Skeletal muscle tissue (tissue), 4 donors: ENCODE data around the gene GIPC2. TPM values are rescaled to one million over a fixed set of nuclear protein-coding genes. Genes with fewer than 3 reads are reported as not detected.
"Not testable (repeated sequence)": the region's sequence is repeated elsewhere in the genome, so short reads cannot be mapped to it uniquely, and the experiment has no call there.

Source experiments
- H3K27ac ChIP-seq: one replicate; pipeline ENCODE4 v1.7.0; 2013; ENCODE audit warnings: mild to moderate bottlenecking, low read depth, low read length, inconsistent platforms
- H3K27me3 ChIP-seq, 3 donors: one replicate each; pipeline ENCODE4 v1.7.0; 2013; ENCODE audit warnings: low read length in 3 of 3; ENCODE audit not compliant: control insufficient read depth in 3 of 3, insufficient read depth in 3 of 3
- H3K36me3 ChIP-seq, 3 donors: one replicate each; pipeline ENCODE4 v1.7.0; 2013; ENCODE audit warnings: low read length in 3 of 3; ENCODE audit not compliant: control insufficient read depth in 3 of 3, insufficient read depth in 3 of 3
- H3K4me1 ChIP-seq, 3 donors: one replicate each; pipeline ENCODE4 v1.7.0; 2013; ENCODE audit warnings: low read length in 3 of 3, mild to moderate bottlenecking in 3 of 3; ENCODE audit not compliant: control insufficient read depth in 3 of 3, insufficient read depth in 3 of 3
- H3K4me3 ChIP-seq, 3 donors: one replicate each; pipeline ENCODE4 v1.7.0; 2013; ENCODE audit warnings: low read length in 3 of 3
- H3K9ac ChIP-seq, 3 donors: one replicate each; pipeline ENCODE4 v1.7.0; 2013; ENCODE audit warnings: low read length in 3 of 3, mild to moderate bottlenecking in 3 of 3, moderate library complexity in 2 of 3, low read depth in 1 of 3
- H3K9me3 ChIP-seq, 3 donors: one replicate each; pipeline ENCODE4 v1.7.0; 2013; ENCODE audit warnings: low read length in 3 of 3; ENCODE audit not compliant: control insufficient read depth in 3 of 3
- total RNA-seq: library from RNA; depleted of rRNA; stranded (reverse); fragments of >200 nt; gene quantifications from one replicate; pipeline ENCODE4 v1.2.3, GENCODE V29; 2014
- donor health status: Osteomylitis.

GIPC2 gene
- total RNA-seq, 1 donor from 2014 or later: 1.6 TPM

DNA sequence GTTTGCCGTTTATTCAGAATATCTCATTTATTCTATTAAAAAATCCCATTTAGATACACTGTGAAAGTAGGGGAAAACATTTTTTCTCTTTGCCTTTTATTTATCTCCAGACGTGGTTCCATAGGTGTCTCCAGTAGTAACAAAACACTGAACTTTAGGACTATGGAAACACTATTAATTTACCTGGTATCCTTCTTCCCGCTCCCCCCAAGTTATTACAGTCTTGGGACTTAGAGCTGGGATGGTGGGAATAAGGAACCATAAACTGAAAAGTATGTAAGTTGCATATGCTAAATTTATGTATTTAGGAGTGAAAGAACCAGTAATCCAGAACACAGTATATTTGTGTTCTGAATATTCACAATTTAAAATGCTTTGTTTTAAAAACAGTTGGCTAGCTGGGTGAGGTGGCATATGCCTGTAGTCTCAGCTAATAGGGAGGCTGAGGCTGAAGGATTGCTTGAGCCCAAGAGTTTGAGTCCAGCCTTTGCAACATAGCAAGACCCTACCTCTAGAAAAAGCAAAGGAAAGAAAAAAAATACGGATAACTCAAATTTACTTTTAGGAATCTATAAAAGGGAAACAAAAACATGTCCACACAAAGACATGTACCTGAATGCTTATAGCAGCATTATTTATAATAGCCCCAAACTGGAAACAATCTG lies 38.0 kb upstream of the GIPC2 start:
- H3K36me3 ChIP-seq: peaks cover 0 to under 1% (median under 1%) of the 10 kb centered on the region in 3 donors

DNA sequence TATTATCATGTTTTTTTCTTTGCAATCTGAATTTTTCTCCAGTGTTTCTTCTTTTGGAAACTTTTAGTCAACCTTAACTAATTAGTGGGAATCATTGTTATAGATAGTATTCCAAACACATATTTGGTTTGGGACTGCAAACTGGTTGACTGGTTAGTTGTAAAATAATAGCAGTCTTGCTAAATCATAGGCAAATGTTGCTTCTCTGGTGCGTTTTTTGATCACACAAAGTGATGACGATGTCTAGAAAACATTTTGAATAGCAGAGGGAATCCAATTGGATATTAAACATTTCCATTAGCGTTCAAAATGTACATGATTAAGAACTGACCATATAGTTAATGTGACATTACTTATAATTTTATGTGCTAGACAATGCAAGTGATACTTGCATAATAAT lies 36.5 kb upstream of the GIPC2 start:
- Histone ChIP-seq H3K4me3 (peak overlapping the region; percentile 37 to 96 (median 42)), H3K4me1 (peaks cover 6 to 17% (median 11%) of the 10 kb centered on the region in 3 donors), H3K9ac (peak overlapping the region; percentile 1 to 72 (median 27)), H3K36me3 (peaks cover 0 to 8% (median 6%) of the 10 kb centered on the region in 3 donors), H3K27ac (peak overlapping the region; percentile 15), H3K27me3 (no peaks in the 10 kb centered on the region), H3K9me3 (no peaks in the 10 kb centered on the region)

More for the DNA sequence above, 38.0 kb upstream of the GIPC2 start:
- Histone ChIP-seq H3K4me1 (peaks cover 6 to 23% (median 11%) of the 10 kb centered on the region in 3 donors), H3K4me3 (peak overlapping the region; percentile 62 to 96 (median 74)), H3K27me3 (no peaks in the 10 kb centered on the region), H3K9ac (peak overlapping the region; percentile 79 to 99 (median 88)), H3K9me3 (no peaks in the 10 kb centered on the region), H3K27ac (peak overlapping the region; percentile 6)

DNA sequence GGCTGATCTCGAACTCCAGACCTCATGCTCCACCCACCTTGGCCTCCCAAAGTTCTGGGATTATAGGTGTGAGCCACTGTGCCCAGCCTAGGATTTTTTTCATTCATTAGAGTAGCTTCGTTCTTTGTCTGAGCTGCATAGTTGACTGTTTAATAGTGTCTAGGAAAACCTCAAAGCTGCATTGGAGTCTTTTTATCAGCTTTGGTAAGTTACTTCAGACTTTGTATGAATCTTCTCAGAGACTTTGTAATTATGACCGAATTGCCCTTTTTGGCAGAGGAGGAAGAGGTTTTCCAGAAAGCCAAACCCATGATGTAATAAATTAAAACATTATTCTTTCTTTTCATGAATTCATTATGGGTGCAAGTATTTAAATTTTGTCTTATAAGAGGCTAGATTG lies 35.9 kb upstream of the GIPC2 start:
- peaks cover 2 to 11% (median 8%) of the 10 kb centered on the region in 3 donors for H3K36me3 ChIP-seq
- peak overlapping the region; percentile 6 to 96 (median 42) for H3K4me3 ChIP-seq
- peak overlapping the region in 1 of 3 donors; percentile 10 for H3K9ac ChIP-seq
- no peaks in the 10 kb centered on the region for H3K9me3 ChIP-seq
- no peaks in the 10 kb centered on the region for H3K27me3 ChIP-seq
- peak overlapping the region; percentile 15 for H3K27ac ChIP-seq
- H3K4me1 ChIP-seq: peaks cover 10 to 17% (median 13%) of the 10 kb centered on the region in 3 donors

DNA sequence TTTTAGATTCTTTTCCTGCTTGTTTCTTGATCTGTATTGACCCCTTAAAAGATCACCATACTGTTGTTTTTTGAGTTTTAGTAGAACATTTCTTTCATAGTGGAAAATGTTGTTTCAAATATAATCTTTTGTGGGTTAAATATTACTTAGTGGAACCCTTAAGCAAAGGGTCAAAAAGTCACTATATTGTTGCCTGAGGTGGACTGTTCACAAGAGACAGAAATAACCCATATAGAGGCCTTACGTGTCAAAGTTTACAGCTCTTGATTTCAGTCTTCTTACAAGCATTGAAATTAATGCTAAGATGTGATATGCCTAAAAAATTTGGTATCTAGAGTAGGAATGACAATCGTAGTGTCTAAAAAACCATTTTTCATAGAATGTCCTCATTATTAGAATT lies 34.7 kb upstream of the GIPC2 start:
- Histone ChIP-seq H3K27ac (no peak overlapping the region), H3K9ac (peak overlapping the region; percentile 5 to 35 (median 20)), H3K4me1 (peaks cover 13 to 18% (median 17%) of the 10 kb centered on the region in 3 donors), H3K9me3 (no peaks in the 10 kb centered on the region), H3K4me3 (no peak overlapping the region), H3K27me3 (no peaks in the 10 kb centered on the region), H3K36me3 (peaks cover 4 to 14% (median 10%) of the 10 kb centered on the region in 3 donors)

DNA sequence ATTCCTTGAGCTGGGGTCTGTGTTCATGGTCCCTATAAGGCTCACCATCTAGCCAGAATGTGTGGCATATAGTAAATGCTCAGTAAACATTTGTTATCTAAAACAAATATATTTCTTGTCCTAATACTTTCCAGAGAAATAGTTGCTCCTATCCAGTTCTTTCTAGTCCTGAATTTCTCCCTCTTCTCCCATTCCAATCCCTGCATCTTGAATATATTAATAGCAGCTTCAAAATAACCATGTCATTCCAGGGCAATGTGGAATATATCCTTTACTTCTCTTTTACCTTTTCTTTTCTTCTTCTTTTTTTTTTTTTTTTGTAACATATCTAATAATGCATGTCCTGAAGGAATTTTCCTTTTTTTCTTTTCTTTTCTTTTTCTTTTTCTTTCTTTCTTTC lies 30.6 kb upstream of the GIPC2 start:
- peaks cover 4 to 24% (median 16%) of the 10 kb centered on the region in 3 donors for H3K36me3 ChIP-seq
- peaks cover 0 to 9% (median 7%) of the 10 kb centered on the region in 3 donors for H3K4me1 ChIP-seq
- H3K9me3 ChIP-seq: no peaks in the 10 kb centered on the region
- H3K27me3 ChIP-seq: no peaks in the 10 kb centered on the region
- peak overlapping the region; percentile 0 for H3K27ac ChIP-seq
- peak overlapping the region in 1 of 3 donors; percentile 11 for H3K4me3 ChIP-seq
- no peak overlapping the region for H3K9ac ChIP-seq

DNA sequence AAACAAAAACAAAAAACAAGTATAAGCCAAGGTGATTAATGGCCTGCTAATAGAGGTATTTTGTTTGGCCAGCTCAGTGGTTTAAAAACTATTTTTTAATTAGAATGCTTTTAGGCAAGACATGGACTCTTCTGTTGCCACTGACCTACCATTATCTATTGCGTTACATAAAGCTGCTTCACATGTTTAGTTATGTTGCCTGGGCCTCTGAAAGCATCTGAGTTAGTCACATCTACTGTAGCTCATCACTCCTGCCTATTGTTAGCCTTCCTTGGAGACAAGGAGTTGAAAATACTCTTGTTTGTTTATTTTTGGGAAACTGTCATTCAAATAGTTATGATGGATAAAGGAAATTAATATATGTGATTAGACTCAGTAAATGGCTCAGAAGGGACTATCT lies 26.7 kb upstream of the GIPC2 start:
- H3K9ac ChIP-seq: no peak overlapping the region
- H3K9me3 ChIP-seq: no peaks in the 10 kb centered on the region
- H3K4me1 ChIP-seq: peaks cover 0 to 7% (median 7%) of the 10 kb centered on the region in 3 donors
- no peak overlapping the region for H3K27ac ChIP-seq
- peaks cover 4 to 17% (median 10%) of the 10 kb centered on the region in 3 donors for H3K36me3 ChIP-seq
- H3K27me3 ChIP-seq: no peaks in the 10 kb centered on the region
- H3K4me3 ChIP-seq: no peak overlapping the region

DNA sequence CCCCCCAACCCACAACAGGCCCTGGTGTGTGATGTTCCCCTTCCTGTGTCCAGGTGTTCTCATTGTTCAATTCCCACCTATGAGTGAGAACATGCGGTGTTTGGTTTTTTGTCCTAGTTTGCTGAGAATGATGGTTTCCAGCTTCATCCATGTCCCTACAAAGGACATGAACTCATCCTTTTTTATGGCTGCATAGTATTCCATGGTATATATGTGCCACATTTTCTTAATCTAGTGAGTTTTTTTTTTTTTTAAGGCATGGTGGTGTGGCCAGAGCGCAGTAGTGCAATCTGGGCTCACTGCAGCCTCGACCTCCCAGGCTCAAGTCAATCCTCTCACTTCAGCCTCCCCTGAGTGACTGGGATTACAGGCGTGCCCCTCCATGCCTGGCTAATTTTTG lies 24.6 kb upstream of the GIPC2 start:
- H3K9me3 ChIP-seq, H3K4me3 ChIP-seq, H3K4me1 ChIP-seq, H3K9ac ChIP-seq, H3K27me3 ChIP-seq, H3K27ac ChIP-seq: not testable (repeated sequence)
- H3K36me3 ChIP-seq: peaks cover 0 to 12% (median 10%) of the 10 kb centered on the region in 3 donors

DNA sequence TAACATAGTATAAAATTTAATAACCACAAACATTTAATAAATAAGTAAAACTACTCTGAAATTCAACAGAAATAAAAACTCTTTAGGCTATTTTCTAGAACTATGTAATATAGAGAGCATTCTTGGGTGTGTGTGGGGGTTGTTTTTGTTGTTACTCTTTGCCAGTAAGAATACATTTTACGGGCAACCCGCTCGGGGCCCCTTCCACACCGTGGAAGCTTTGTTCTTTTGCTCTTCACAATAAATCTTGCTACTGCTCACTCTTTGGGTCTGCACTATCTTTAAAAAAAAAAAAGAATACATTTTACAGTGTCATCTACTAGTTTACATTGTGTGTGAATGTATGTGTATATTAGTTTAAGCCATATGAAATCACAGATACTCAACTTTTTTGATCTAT lies 16.0 kb upstream of the GIPC2 start:
- Histone ChIP-seq H3K9me3 (no peaks in the 10 kb centered on the region), H3K27me3 (no peaks in the 10 kb centered on the region), H3K9ac (no peak overlapping the region), H3K4me1 (peaks cover 0 to 4% (median 0%) of the 10 kb centered on the region in 3 donors), H3K27ac (no peak overlapping the region), H3K4me3 (no peak overlapping the region), H3K36me3 (peaks cover 0 to 6% (median 0%) of the 10 kb centered on the region in 3 donors)

DNA sequence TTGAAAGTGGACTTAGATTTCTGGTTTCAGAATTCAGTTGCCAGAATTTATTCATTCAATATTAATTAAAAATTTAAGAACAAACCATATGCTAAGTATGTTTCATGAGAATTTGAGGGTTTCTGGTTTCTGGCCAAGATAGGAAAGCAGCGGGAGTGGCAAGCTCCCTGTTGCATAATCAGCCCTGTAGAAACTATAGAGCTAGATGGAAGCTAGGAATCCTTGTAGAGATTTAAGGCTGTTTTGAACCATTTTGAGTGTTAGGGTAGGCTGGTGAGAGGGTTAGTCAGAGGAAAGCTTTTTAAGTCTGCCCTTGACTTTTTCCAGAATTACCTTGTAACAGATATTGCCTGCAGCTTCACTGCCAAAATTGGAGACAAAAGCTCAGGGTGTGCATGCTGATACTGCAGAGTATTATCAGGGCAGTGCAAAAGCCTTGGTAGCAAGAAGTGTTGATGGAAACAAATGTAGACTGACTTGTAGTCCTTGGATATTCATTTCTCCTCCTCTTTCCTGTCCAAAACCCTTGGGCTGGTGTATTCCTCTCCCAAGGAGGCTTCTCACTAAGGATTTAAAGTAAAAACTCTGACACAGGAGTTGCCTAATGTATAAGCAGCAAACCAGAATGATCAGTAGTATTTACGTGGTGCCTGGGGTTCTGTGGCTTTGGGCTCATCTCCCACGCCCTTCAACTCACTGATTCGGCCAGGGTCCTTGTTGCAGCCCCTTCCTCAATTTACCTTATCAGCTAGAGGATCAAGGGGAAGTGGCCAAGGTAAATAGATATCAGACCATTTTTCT lies 12.6 kb upstream of the GIPC2 start:
- Histone ChIP-seq H3K9me3 (no peaks in the 10 kb centered on the region), H3K27me3 (no peaks in the 10 kb centered on the region), H3K4me3 (no peak overlapping the region), H3K9ac (no peak overlapping the region), H3K27ac (no peak overlapping the region), H3K36me3 (no peaks in the 10 kb centered on the region), H3K4me1 (peaks cover 0 to 7% (median 0%) of the 10 kb centered on the region in 3 donors)

DNA sequence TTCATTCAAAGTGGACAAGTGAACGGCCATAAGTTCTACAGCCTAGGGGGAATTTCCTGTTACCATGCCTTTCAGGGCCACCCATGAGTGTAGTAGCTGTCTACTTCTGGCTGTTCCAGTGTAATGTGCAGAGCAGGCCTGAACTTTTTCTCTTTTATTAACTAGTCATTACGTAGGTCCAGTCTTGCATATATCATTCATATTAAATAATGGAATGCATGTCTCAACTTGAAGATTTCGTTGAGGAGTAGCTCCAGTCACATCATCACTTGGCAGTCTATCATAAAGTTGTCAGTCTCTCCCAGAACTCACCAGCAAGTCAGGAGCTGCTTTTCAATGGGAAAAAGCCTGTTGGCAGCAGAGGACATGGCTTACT lies 12.0 kb upstream of the GIPC2 start:
- Histone ChIP-seq H3K36me3 (no peaks in the 10 kb centered on the region), H3K27ac (no peak overlapping the region), H3K4me1 (peaks cover 0 to 9% (median 0%) of the 10 kb centered on the region in 3 donors), H3K9me3 (no peaks in the 10 kb centered on the region), H3K9ac (no peak overlapping the region), H3K4me3 (no peak overlapping the region), H3K27me3 (no peaks in the 10 kb centered on the region)
